ENCODE data around the gene KCP. TPM values are rescaled to one million over a fixed set of nuclear protein-coding genes. Genes with fewer than 3 reads are reported as not detected.

Gene KCP
- total and polyA plus RNA-seq, 10 of the 15 experiments (the other 5 are each of a cell fraction or from before 2014, with no cell fraction given) = 0.05 to 7.8 (median 2.5) TPM

DNA sequence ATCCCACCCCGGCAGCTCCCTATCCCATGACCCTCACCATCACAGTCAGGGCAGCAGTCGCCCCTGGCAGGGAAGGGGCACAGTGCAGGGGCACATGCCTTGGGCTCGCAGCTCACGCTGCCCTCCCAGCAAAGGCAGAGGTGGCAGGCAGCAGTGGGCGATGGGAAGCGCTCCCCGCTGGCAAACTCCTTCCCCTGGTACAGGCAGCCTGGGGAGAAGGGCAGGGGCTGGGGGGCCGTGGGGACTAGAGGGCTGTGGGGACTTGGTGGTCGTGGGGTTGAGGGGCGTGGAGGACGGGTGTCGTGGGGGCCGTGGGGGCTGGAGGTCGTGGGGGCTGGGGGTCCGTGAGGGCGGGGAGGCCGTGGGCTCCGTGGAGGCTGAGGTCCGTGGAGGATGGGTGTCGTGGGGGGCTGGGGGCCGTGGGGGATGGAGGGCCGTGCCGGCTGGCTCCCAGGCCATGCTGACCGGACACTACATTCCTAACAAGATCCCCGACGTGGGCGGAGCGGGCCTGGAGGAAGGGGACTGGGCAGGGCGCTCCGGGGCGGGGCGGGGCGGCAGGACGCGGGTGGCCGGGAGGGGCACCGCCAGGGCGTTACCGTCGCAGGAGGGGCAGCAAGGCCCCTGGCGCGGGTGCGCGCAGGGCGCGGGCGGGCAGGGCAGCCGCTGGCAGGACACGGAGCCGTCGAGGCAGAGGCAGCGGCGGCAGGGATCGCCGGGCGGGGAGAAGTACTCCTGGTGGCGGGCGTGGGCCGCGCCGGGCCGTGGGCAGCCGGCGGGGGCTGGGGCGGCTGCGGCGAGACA lies 20.0 kb downstream of the KCP start:
- SMC1A ChIA-PET (ENCODE audit: uncharacterized antibody, unreplicated experiment) = no interaction called here

More for the DNA sequence above, 20.0 kb downstream of the KCP start:
- BruUV-seq (replicated peaks) = no TSS peak
- H3K4me3 ChIP-seq = no peak overlapping the region
- H3K9ac ChIP-seq (ENCODE audit: control insufficient read depth, insufficient read depth, low read length) = no peak overlapping the region
- in situ Hi-C loops (cut with MboI) = no loop called here
- ChIA-PET POLR2A (no interaction called here), RAD21 (ENCODE audit: unreplicated experiment) (no interaction called here), CTCF (no interaction called here)
- no peak overlapping the region for H3K27ac ChIP-seq (ENCODE audit: control insufficient read depth, insufficient read depth)
- H3K4me2 ChIP-seq (ENCODE audit: control insufficient read depth, insufficient read depth) = peak overlapping the region; percentile 25; the same call in 1 of the 2 replicates
- WGBS (ENCODE audit: insufficient coverage, insufficient replicate concordance, low lambda C conversion rate, missing lambda C conversion rate) = 19% methylated on average over 53 of the region's 67 CpGs
- TF ChIP-seq, protein P1, sequence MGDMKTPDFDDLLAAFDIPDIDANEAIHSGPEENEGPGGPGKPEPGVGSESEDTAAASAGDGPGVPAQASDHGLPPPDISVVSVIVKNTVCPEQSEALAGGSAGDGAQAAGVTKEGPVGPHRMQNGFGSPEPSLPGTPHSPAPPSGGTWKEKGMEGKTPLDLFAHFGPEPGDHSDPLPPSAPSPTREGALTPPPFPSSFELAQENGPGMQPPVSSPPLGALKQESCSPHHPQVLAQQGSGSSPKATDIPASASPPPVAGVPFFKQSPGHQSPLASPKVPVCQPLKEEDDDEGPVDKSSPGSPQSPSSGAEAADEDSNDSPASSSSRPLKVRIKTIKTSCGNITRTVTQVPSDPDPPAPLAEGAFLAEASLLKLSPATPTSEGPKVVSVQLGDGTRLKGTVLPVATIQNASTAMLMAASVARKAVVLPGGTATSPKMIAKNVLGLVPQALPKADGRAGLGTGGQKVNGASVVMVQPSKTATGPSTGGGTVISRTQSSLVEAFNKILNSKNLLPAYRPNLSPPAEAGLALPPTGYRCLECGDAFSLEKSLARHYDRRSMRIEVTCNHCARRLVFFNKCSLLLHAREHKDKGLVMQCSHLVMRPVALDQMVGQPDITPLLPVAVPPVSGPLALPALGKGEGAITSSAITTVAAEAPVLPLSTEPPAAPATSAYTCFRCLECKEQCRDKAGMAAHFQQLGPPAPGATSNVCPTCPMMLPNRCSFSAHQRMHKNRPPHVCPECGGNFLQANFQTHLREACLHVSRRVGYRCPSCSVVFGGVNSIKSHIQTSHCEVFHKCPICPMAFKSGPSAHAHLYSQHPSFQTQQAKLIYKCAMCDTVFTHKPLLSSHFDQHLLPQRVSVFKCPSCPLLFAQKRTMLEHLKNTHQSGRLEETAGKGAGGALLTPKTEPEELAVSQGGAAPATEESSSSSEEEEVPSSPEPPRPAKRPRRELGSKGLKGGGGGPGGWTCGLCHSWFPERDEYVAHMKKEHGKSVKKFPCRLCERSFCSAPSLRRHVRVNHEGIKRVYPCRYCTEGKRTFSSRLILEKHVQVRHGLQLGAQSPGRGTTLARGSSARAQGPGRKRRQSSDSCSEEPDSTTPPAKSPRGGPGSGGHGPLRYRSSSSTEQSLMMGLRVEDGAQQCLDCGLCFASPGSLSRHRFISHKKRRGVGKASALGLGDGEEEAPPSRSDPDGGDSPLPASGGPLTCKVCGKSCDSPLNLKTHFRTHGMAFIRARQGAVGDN (IDR thresholded peaks at IDR 0.05) = no peak
- TF ChIP-seq, protein P2, sequence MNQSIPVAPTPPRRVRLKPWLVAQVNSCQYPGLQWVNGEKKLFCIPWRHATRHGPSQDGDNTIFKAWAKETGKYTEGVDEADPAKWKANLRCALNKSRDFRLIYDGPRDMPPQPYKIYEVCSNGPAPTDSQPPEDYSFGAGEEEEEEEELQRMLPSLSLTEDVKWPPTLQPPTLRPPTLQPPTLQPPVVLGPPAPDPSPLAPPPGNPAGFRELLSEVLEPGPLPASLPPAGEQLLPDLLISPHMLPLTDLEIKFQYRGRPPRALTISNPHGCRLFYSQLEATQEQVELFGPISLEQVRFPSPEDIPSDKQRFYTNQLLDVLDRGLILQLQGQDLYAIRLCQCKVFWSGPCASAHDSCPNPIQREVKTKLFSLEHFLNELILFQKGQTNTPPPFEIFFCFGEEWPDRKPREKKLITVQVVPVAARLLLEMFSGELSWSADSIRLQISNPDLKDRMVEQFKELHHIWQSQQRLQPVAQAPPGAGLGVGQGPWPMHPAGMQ (IDR thresholded peaks at IDR 0.05; ENCODE audit: borderline replicate concordance) = no peak
- TF ChIP-seq SUZ12 (IDR thresholded peaks at IDR 0.05; ENCODE audit: unreplicated experiment) = peak; percentile 60
- no peak for TF ChIP-seq FOXK2 (IDR thresholded peaks at IDR 0.05)
- TF ChIP-seq HDAC2 (IDR thresholded peaks at IDR 0.05) = no peak
- TF ChIP-seq MYC (IDR thresholded peaks at IDR 0.05; ENCODE audit: insufficient read depth, insufficient read length, insufficient replicate concordance, low read length, severe bottlenecking) = no peak
- FAIRE-seq (no peak), DNase-seq (ENCODE audit: low read depth, low spot score) (no peak), ATAC-seq (no peak)
- no peak overlapping the region for H2AFZ ChIP-seq (ENCODE audit: control insufficient read depth, low read depth, low read length)
- peaks cover 0 to 1% of the 10 kb centered on the region in 2 experiments; a peak in 2 of 4 replicates for H3K27me3 ChIP-seq (replicated peaks in 1 of 2; ENCODE audit: control insufficient read depth in 2 of 2, insufficient read depth in 2 of 2, low read length in 1 of 2)
- intact Hi-C loops (cut with micrococcal nuclease; ENCODE audit: unreplicated experiment) = no loop called here
- no peaks in the 10 kb centered on the region for H4K20me1 ChIP-seq (ENCODE audit: control insufficient read depth, insufficient read depth)
- no peaks in the 10 kb centered on the region for H3K79me2 ChIP-seq (ENCODE audit: control insufficient read depth, insufficient read depth, low read length)
- H3K9me3 ChIP-seq (replicated peaks; ENCODE audit: control insufficient read depth, insufficient read depth, low read length) = no peaks in the 10 kb centered on the region
- H3K4me1 ChIP-seq (ENCODE audit: control insufficient read depth, insufficient read depth, low read length) = no peaks in the 10 kb centered on the region
- no peaks in the 10 kb centered on the region for H3K36me3 ChIP-seq (ENCODE audit: control insufficient read depth in 2 of 2, insufficient read depth in 2 of 2, low read length in 1 of 2)

Measured in GM12878 (cell line).